ENCODE results near the gene MYRFL.

DNA sequence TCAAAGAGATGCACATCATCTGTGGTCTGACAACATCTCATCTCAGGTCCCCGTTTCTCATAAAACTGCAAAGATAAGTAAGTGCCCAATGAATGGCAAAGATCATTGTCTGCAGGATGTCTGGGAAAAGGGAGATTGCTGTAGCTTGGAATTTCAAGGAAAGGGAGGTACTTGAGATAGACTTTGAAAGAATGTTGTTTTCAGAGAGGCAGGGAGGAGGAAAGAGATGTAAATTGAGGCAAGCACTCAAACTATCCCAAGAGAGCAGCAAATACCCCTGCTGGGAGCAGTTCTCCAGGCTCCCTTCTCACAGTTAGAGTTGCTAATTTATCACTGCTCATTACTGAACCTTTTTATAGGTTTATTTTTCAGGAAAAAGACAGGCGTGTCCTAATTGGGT lies 107.1 kb downstream of the MYRFL start:
- TF ChIP-seq, protein P1, sequence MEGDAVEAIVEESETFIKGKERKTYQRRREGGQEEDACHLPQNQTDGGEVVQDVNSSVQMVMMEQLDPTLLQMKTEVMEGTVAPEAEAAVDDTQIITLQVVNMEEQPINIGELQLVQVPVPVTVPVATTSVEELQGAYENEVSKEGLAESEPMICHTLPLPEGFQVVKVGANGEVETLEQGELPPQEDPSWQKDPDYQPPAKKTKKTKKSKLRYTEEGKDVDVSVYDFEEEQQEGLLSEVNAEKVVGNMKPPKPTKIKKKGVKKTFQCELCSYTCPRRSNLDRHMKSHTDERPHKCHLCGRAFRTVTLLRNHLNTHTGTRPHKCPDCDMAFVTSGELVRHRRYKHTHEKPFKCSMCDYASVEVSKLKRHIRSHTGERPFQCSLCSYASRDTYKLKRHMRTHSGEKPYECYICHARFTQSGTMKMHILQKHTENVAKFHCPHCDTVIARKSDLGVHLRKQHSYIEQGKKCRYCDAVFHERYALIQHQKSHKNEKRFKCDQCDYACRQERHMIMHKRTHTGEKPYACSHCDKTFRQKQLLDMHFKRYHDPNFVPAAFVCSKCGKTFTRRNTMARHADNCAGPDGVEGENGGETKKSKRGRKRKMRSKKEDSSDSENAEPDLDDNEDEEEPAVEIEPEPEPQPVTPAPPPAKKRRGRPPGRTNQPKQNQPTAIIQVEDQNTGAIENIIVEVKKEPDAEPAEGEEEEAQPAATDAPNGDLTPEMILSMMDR (IDR thresholded peaks at IDR 0.05) = no peak
- TF ChIP-seq POLR2A (IDR thresholded peaks at IDR 0.05) (no peak), POLR2AphosphoS5 (IDR thresholded peaks at IDR 0.05) (no peak)
